HG02938 (cell line): Measurements from ENCODE around the gene SH3TC2.

Experiments
- ATAC-seq: cut with Tn5 transposase; IDR thresholded peaks from one replicate; pipeline ENCODE4 v1.9.1; 2021; ENCODE audit warnings: mild to moderate bottlenecking, moderate library complexity; ENCODE audit not compliant: unreplicated experiment

The SH3TC2 gene

GRCh38 chr5:149061341-149061740 is 1.5 kb downstream of the SH3TC2 start:
- ATAC-seq: no peak

DNA sequence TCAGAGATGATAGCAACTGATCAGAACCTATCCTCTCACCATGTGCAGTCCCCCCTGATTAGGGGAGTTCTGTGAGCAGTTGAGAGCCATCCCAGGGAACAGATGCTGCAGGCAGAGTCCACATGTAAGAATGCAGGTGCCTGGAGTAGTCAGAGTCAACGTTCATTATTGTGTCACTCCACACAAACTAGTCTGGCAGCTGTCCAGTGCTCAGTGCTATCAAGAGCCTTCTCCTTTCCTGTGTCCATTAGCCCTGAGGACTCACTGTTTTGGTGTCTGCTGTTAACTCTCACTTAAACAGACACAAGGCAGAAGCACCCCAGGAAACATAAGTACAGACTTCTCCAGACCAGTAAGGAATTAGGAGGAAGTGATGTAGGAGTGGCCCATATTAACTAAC is 2.5 kb downstream of the SH3TC2 start:
- no peak for ATAC-seq

DNA sequence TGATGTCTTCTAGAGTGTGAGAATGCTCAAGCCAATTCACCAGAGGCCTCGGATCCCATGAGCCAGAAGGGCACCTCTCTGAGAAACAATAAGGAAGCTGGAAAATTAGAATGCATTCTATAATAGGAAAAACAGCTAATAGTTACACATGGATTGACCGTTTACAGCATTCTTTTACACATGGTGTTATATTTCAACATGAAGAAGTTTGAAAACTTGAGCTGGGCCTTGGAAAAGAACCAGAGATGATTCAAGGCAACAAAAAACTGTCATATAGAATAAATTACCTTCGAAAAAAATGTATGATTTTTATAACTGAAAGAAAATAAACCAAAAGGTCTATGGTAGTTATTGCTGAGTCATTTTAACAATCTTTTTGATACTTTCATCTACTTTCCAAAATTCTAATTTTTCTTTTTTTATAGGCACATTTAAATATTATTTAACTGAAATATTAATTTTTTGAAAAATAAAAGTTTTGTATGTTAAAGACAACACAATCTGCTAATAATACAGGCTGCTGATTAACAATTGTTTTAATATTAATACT is 6.2 kb downstream of the SH3TC2 start:
- no peak for ATAC-seq

- no peak for ATAC-seq
Measured at GRCh38 chr5:149054416-149054815, 8.4 kb downstream of the SH3TC2 start.

- ATAC-seq: no peak
Measured at GRCh38 chr5:149053072-149053695, 9.7 kb downstream of the SH3TC2 start.

DNA sequence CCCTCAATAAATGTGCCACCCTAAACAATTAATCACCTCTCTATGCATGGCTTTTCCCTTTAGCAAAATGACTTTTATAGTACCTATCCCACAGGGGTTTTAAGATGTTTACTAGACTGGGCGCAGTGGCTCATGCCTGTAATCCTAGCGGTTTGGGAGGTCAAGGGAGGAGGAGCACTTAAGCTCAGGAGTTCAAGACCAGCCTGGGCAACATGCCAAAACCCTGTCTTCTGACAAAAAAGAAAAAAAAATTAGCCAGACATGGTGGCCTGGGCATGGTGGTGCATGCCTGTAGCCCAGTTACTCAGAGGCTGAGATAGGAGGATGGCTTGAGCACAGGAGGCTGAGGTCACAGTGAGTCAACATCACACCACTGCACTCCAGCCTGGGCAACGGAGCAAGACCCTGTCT is 13.5 kb downstream of the SH3TC2 start:
- no peak for ATAC-seq

GRCh38 chr5:149048811-149049210 is 14.1 kb downstream of the SH3TC2 start:
- no peak for ATAC-seq

GRCh38 chr5:149047462-149047861 is 15.4 kb downstream of the SH3TC2 start:
- ATAC-seq: no peak

- ATAC-seq: no peak
Measured at GRCh38 chr5:149046196-149046829, 16.5 kb downstream of the SH3TC2 start.

- ATAC-seq: no peak
Measured at GRCh38 chr5:149045089-149045460, 17.8 kb downstream of the SH3TC2 start.

- ATAC-seq: no peak
Measured at GRCh38 chr5:149044453-149045088, 18.3 kb downstream of the SH3TC2 start.

DNA sequence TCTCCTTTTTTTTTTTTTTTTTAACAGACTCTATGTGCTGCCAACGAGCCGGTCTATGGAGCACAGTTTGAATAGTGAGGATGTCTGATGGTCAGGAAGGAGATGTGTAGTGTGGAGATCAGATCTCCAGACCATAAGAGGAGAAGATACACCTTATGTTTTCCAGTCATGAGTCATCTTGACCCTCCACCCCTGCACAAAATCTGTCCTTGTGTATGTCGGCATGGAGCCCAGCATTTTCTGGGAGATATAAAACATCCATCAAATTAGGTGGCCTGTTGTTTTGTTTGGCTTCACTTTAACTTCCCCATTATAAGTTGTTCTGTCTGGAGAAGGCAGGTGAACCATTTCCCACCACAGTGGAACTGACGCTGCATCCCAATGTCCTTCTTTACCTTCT is 19.2 kb downstream of the SH3TC2 start:
- no peak for ATAC-seq

- no peak for ATAC-seq
Measured at GRCh38 chr5:149042865-149043264, 20.0 kb downstream of the SH3TC2 start.

GRCh38 chr5:149041242-149041641 is 21.6 kb downstream of the SH3TC2 start:
- no peak for ATAC-seq

DNA sequence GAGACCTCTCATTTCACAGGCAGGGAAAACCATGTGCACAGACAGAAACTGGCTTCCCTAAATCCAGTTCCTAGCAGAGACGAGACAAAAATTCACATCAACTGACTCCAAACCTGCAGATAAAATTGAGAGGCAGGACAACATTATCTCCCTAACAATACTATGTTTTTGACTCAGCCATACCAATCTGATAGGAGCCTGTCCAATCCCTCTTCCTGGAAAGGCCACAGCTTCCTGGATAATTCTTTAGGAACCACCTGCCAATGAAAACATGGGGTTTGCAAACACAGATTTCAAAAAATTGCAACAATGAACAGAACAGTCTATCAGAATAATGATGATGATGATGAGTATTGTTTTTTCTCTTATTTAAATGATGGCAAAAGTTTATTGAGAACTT is 22.4 kb downstream of the SH3TC2 start:
- no peak for ATAC-seq

DNA sequence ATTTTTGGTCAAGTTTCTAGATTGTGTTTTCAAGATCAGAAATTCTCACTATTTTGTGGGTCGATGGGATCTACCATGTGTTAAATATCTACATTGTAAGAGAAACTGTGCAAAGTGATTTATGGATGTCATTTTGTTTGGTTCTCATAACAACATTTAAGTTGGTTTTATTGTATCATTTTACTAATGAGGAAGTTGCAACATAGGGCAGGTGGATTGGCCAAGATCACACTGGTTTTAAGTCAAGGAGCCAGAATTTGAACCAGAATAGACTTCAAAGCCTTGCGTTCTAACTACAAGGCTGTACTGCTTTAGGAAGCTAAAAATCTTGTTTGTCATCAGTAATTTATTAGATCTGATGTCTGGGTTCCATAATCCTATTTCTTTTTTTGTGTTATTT is 23.4 kb downstream of the SH3TC2 start:
- ATAC-seq: no peak

DNA sequence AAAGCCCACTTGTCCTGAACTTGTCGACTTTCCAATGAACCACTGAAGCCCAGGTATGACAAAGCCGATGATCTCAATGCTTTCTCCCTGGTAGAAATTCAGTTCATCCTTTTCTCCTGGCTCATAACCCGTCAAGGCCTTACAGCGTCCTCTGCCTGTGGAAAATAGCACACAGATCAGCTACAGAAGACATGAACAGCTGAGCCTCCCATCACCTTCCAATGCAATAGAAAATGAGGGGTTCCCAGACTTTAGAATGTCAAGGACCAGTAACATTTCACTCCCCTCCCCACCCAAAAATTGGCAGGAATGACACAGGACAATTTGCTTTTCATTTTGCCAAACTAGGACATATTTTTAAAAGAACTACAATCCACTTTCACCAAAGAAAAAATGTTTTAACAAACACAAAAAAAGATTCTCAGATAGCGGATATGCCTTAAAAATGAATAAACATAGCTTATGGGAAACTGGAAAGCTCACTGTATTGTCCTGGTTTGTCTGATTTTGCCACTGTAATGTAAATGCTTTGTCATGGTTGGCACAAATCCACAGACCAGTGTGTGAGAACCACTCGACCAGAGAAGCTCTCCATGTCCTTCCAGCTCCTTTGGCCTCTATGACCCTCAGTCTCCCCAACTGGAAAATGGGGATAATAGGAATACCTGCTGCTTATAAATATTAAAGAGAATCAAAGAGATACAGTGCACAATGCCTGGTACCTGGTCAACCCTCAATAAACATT is 24.4 kb downstream of the SH3TC2 start:
- ATAC-seq: no peak

DNA sequence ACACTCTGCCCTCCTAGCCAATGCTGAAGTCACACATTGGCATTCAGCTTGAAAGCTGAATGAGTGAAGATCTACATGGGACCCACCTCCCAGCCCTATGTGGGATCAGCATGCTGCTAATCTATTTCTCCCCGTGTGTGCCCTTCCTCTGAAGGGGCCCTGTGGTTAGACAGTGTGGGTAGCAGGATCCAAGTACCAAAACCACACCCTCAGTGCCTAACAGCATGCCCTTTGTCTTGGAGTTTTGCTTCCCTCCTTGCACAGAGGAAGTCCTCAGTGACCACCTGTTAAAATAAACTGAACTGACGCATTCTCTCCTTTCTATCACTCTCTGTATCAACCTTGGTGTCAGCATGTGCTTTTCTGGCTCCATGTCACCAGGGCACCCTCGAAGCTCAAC is 25.0 kb downstream of the SH3TC2 start:
- ATAC-seq: no peak

DNA sequence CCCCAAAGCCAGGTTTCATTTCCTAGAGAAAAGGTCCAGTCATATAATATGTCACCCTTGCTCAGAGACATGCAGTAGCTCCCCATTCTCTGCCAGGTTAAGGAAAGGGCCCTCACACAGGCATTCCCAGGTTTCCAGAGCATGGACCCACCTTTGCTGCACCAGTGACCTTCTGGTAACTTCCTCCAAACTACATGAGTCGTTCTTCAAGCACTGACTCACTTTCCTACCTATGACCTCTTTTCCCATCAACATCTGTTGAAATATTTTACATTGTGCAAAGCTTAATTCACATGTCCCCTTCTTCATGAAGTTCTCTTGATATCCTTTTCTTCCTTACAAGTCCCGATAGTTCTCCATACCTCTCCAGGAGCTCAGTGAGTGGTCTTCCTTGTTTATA is 25.9 kb downstream of the SH3TC2 start:
- no peak for ATAC-seq

DNA sequence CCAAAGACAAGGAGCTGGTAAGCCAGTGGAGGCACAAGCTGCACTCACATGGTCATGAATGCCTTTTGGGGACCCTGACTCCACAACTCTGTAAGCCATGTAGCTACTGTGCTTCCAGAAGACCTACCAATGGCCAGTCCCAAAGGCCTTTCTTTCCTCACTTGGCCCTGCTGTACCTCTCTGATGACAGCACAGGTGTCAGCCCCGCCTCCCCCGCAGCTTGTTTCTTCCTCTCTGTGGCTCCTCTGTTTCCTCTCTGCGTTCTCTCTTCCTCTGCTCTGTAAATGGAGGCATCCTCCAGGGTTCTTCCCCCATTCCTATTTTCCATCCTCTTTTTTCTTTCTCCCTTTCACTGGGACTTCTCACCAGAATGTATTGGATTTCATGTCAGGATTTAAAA is 26.7 kb downstream of the SH3TC2 start:
- no peak for ATAC-seq

DNA sequence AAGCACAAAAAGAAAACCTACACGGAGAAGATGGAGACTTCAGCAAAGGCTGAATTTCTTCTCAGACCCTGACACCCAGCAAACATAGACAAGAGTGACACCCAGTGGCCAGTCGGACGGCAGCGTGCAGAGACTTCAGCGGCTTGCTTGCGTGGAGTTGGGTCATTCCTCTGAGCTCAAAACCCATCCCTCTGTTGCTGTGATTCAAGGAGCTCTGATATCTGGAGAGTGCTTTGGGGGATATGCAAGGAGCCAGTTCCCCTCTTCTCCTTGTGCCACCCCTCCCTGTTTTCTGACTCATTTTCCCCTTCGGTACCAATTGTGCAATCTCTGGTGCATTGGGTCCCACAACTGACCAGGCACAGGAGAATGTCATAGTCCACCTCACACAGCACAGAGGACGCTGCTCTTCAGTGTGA is 27.5 kb downstream of the SH3TC2 start:
- ATAC-seq: peak; percentile 92
